ENCODE results near the gene DOCK9.

GRCh38 chr13:98988780-98989179, 10.9 kb upstream of the DOCK9 start:
- TF ChIP-seq POLR2AphosphoS5 (IDR thresholded peaks at IDR 0.05; ENCODE audit: low read depth, low read length): no peak
- TF ChIP-seq POLR2A (IDR thresholded peaks at IDR 0.05; ENCODE audit: low read depth, low read length): no peak
- no peak for TF ChIP-seq SPI1 (IDR thresholded peaks at IDR 0.05; ENCODE audit: low read depth, low read length)
- TF ChIP-seq TAF1 (IDR thresholded peaks at IDR 0.05; ENCODE audit: low read depth, low read length): no peak
- TF ChIP-seq PAX5 (IDR thresholded peaks at IDR 0.05; ENCODE audit: insufficient read depth, low read length, severe bottlenecking): no peak
